ENCODE results near the gene ANKRD11. TPM values are rescaled to one million over a fixed set of nuclear protein-coding genes. Genes with fewer than 3 reads are reported as not detected.
"Not testable (repeated sequence)": the region's sequence is repeated elsewhere in the genome, so short reads cannot be mapped to it uniquely, and the experiment has no call there.

ANKRD11 gene
- total RNA-seq, 3 donors from 2014 or later: 153 to 181 (median 162) TPM

DNA sequence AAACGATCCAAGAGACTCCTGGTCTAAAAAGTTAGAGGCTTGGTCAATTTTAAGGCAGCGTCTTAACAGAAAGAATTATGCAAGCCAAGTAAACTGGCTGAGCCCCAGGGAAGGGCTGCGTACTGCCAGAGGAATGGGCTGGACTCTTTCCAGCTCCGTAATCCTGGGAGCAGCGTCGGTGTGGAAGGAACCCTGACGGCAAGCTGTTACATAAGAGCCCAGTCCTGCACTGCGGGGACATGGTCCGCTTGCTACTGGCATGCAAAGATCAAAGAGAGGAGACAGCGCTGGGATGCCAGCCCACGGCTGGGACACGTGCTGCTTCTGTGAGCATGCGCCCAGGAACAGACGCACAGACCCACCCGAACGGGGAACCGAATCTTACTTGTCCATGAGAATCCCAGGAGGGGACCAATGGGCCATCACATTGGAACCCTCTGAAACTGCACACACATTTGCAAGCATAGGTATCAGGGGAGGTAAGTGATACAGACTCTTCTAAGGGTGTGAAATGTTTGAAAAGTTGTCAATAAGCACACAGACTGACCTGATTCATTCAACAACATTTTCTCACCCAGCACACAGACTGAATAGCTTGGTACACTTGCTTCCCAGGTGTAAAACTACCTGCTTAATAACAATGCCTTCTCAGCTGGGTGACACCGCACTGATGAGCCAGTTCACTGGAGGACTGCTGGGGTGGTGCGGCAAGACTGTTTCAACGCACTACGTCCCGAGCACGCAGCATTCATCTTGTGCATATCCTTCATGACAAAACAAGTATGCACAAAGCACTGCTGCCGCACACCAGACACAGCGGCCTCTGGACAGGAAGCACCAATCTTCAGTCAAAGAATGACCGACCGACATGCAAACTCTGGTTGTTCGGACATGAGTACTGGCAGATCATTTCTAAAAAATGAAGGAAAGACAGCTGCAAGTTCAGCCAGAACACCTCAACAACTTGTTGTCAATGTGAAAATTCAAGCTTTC is 94.9 kb downstream of the ANKRD11 start:
- Mint-ChIP-seq H3K27me3 (ENCODE audit: low read depth) (no peaks in the 10 kb centered on the region), H3K4me1 (ENCODE audit: low read depth) (peaks cover 56% of the 10 kb centered on the region), H3K4me3 (no peak overlapping the region)

GRCh38 chr16:89393738-89394406 is 96.5 kb downstream of the ANKRD11 start:
- no peak for ATAC-seq
- DNase-seq: no peak
- H3K4me1 Mint-ChIP-seq (ENCODE audit: low read depth): peaks cover 57% of the 10 kb centered on the region
- peaks cover 4% of the 10 kb centered on the region for H3K9me3 Mint-ChIP-seq
- peaks cover 17% of the 10 kb centered on the region for H3K36me3 Mint-ChIP-seq (ENCODE audit: insufficient read depth)
- H3K27me3 Mint-ChIP-seq (ENCODE audit: low read depth): no peaks in the 10 kb centered on the region
- H3K4me3 Mint-ChIP-seq: no peak overlapping the region

More for the DNA sequence above, 94.9 kb downstream of the ANKRD11 start:
- Mint-ChIP-seq H3K9me3 (no peaks in the 10 kb centered on the region), H3K36me3 (ENCODE audit: insufficient read depth) (peaks cover 14% of the 10 kb centered on the region)
- ATAC-seq: no peak
- no peak for DNase-seq

DNA sequence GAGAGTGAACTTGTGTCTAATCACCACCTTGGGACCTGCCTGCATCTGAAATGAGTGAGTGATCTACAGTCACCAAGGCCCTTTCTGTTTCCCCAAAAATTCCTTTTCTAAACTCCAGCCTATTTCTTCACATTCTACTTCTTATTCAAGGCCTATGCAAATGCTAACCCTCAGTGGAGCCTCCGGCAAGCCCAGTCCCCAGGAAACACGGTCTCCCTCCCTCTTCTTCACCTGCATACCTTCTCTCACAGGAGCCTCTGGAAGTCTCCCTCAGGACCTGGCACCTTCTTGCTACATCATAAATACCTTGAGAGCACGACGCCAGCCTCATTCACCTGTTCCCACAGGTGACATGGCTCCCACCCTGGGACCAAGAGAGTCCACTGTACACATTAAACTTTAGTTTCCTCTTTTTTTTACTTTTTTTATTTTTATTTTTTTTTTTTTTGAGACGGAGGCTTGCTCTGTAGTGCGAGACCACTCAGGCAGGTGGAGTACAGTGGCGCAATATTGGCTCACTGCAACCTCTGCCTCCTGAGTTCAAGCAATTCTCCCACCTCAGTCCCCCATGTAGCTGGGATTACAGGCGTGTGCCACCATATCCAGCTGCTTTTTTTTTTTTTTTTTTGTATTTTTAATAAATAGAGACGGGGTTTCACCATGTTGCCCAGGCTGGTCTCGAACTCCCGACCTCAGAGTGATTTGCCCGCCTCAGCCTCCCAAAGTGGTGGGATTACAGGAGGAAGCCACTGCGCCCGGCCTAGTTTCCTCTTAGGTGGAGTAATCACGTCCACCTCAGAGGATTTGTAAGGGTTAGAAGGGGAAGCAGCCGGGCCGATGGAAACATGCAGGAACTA is 97.3 kb downstream of the ANKRD11 start:
- no peak for ATAC-seq
- no peak for DNase-seq
- Mint-ChIP-seq H3K9me3 (peaks cover 4% of the 10 kb centered on the region), H3K36me3 (ENCODE audit: insufficient read depth) (peaks cover 13% of the 10 kb centered on the region), H3K27me3 (ENCODE audit: low read depth) (no peaks in the 10 kb centered on the region), H3K4me3 (no peak overlapping the region), H3K4me1 (ENCODE audit: low read depth) (peaks cover 59% of the 10 kb centered on the region)

DNA sequence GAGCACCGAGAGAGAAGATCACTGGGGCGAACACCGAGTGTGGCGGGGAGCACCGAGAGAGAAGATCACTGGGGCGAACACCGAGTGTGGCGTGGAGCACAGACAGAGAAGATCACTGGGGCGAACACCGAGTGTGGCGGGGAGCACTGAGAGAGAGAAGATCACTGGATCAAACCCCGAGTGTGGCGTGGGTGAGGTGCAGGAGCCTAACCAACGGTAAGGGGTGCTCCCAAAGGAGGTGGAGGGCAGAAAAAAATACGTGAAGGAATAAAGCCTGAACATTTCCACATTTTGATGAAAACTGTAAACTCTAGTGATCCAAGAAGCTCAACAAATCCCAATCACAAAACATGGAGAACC is 100.2 kb downstream of the ANKRD11 start:
- not testable (repeated sequence) for H3K27me3 Mint-ChIP-seq (ENCODE audit: low read depth); DNase-seq; H3K9me3 Mint-ChIP-seq; ATAC-seq; H3K4me3 Mint-ChIP-seq
- H3K4me1 Mint-ChIP-seq (ENCODE audit: low read depth): peaks cover 73% of the 10 kb centered on the region
- peaks cover 13% of the 10 kb centered on the region for H3K36me3 Mint-ChIP-seq (ENCODE audit: insufficient read depth)

GRCh38 chr16:89389504-89390223 is 100.7 kb downstream of the ANKRD11 start:
- not testable (repeated sequence) for DNase-seq; ATAC-seq; H3K9me3 Mint-ChIP-seq; H3K4me3 Mint-ChIP-seq; H3K27me3 Mint-ChIP-seq (ENCODE audit: low read depth)
- peaks cover 10% of the 10 kb centered on the region for H3K36me3 Mint-ChIP-seq (ENCODE audit: insufficient read depth)
- peaks cover 71% of the 10 kb centered on the region for H3K4me1 Mint-ChIP-seq (ENCODE audit: low read depth)

- Mint-ChIP-seq H3K4me1 (ENCODE audit: low read depth) (peaks cover 73% of the 10 kb centered on the region), H3K4me3 (no peak overlapping the region), H3K36me3 (ENCODE audit: insufficient read depth) (peaks cover 10% of the 10 kb centered on the region), H3K9me3 (peaks cover 4% of the 10 kb centered on the region), H3K27me3 (ENCODE audit: low read depth) (no peaks in the 10 kb centered on the region)
- no peak for ATAC-seq
- DNase-seq: no peak
Measured at GRCh38 chr16:89388536-89388935, 101.8 kb downstream of the ANKRD11 start.

DNA sequence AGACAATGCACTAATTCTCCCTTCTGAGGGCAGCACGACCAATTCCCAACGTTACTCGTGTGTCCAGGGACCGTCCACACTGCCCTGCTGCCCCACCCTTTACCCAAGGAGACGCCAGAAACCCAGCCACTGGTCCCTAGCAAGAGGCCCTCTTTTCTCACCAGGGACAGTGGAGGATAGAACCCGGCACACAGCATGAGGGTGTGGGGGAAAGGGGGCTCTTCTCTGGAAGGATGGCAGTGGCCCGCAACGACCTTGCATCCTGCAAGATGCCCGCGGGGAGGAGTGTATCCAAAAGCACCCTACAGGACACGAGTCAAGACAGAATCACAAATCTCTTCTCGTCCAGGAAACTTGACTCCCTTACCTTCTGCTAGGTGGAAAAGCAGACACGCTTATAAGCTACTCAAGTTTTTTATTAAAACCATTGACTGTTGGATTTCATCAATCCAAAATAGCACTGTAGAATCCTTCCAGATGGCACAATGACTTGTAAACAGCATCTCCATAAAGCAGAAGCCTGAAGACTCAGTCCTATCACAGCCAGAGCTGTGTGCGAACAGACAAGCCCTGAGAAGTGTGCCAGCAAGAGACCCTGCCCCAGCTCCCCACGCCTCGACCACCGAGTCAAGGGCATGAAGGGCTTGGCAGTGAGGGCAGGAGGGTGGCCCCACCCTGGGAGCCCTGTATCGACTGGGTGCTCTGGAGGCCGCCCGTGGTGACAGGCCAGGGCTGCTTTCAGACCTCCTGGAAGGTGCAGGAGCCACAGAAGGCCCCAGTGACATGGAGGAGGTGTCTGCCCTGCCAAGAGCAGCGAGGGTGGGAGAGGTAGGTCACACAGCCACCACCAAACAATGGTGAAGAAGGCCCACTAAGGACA is 103.8 kb downstream of the ANKRD11 start:
- peaks cover 75% of the 10 kb centered on the region for H3K4me1 Mint-ChIP-seq (ENCODE audit: low read depth)
- no peak for DNase-seq
- H3K27me3 Mint-ChIP-seq (ENCODE audit: low read depth): no peaks in the 10 kb centered on the region
- ATAC-seq: no peak
- peaks cover 4% of the 10 kb centered on the region for H3K9me3 Mint-ChIP-seq
- peak overlapping the region; percentile 24 for H3K4me3 Mint-ChIP-seq
- H3K36me3 Mint-ChIP-seq (ENCODE audit: insufficient read depth): peaks cover 10% of the 10 kb centered on the region

GRCh38 chr16:89385712-89386111 is 104.6 kb downstream of the ANKRD11 start:
- H3K4me3 Mint-ChIP-seq: no peak overlapping the region
- DNase-seq: no peak
- no peak for ATAC-seq
- peaks cover 6% of the 10 kb centered on the region for H3K36me3 Mint-ChIP-seq (ENCODE audit: insufficient read depth)
- H3K4me1 Mint-ChIP-seq (ENCODE audit: low read depth): peaks cover 80% of the 10 kb centered on the region
- no peaks in the 10 kb centered on the region for H3K27me3 Mint-ChIP-seq (ENCODE audit: low read depth)
- peaks cover 4% of the 10 kb centered on the region for H3K9me3 Mint-ChIP-seq

- Mint-ChIP-seq H3K27me3 (ENCODE audit: low read depth) (no peaks in the 10 kb centered on the region), H3K4me1 (ENCODE audit: low read depth) (peaks cover 92% of the 10 kb centered on the region), H3K4me3 (peak overlapping the region; percentile 13), H3K9me3 (peaks cover under 1% of the 10 kb centered on the region), H3K36me3 (ENCODE audit: insufficient read depth) (peaks cover 4% of the 10 kb centered on the region)
- ATAC-seq (no peak), DNase-seq (no peak)
Measured at GRCh38 chr16:89384282-89384681, 106.1 kb downstream of the ANKRD11 start.

- Mint-ChIP-seq H3K36me3 (ENCODE audit: insufficient read depth) (peaks cover 3% of the 10 kb centered on the region), H3K9me3 (no peaks in the 10 kb centered on the region), H3K4me3 (peak overlapping the region; percentile 63), H3K27me3 (ENCODE audit: low read depth) (no peaks in the 10 kb centered on the region), H3K4me1 (ENCODE audit: low read depth) (peaks cover 91% of the 10 kb centered on the region)
- ATAC-seq (peak; percentile 58 to 62), DNase-seq (no peak)
Measured at GRCh38 chr16:89383095-89384003, 107.0 kb downstream of the ANKRD11 start.

DNA sequence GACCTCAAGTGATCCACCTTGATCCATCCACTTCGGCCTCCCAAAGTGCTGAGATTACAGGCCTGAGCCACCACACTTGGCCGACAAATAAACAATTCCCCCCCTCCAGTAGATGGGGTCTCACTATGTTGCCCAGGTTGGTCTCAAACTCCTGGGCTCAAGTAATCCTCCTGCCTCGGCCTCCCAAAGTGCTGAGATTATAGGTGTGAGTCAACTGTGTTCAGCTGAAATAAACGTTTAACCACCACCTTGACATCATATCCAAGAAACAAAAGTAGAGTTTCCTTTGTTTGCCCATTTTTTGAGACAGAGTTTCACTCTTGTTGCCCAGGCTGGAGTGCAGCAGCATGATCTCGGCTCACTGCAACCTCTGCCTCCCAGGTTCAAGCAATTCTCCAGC is 107.8 kb downstream of the ANKRD11 start:
- not testable (repeated sequence) for H3K9me3 Mint-ChIP-seq; H3K27me3 Mint-ChIP-seq (ENCODE audit: low read depth); DNase-seq; H3K36me3 Mint-ChIP-seq (ENCODE audit: insufficient read depth)
- peaks cover 91% of the 10 kb centered on the region for H3K4me1 Mint-ChIP-seq (ENCODE audit: low read depth)
- H3K4me3 Mint-ChIP-seq: peak overlapping the region; percentile 63
- peak; percentile 27 to 54 for ATAC-seq

DNA sequence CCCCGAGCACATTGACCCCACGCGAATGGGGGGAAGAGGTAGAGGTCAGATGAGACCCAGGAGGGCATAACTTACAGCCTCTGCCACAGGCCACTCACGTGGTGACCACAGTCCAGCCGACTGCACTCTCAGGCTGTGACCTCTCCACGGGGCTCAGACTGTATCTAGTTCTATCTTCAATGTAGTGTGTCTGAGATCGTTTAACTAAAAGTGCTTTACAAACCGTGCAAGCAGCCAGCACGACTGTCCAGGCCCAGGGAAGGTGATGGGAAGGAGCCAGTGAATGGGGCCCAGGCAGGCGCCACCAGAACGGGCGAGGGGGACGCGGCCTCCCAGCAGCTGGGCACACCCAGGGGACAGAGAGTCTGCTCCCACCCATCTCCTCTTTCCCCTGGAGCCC is 108.6 kb downstream of the ANKRD11 start:
- peaks cover 7% of the 10 kb centered on the region for H3K36me3 Mint-ChIP-seq (ENCODE audit: insufficient read depth)
- no peaks in the 10 kb centered on the region for H3K9me3 Mint-ChIP-seq
- no peak for ATAC-seq
- H3K4me1 Mint-ChIP-seq (ENCODE audit: low read depth): peaks cover 92% of the 10 kb centered on the region
- H3K4me3 Mint-ChIP-seq: peak overlapping the region; percentile 21
- DNase-seq: no peak
- H3K27me3 Mint-ChIP-seq (ENCODE audit: low read depth): no peaks in the 10 kb centered on the region
